ENCODE data around the gene OCA2.

OCA2 gene

DNA sequence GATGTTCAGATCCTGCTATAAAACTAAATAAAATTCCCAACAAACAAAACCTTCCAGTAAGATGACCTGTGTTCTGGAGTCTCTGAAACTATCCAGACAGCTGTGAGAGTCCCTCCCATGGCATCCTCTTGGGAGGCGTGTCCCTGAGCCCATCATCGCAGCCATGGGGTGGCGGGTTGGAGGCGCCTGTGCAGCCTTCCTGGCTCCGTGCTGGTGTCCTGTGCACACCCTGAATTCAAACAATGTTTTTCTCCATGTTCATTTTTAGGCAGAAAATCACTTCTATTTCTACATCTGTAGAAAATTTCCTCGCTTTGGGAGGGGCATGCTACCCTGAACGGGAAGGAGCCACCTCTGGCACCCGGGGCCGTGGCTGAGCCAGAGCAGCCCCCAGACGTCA lies 19.4 kb upstream of the OCA2 start:
- no peak for DNase-seq

DNA sequence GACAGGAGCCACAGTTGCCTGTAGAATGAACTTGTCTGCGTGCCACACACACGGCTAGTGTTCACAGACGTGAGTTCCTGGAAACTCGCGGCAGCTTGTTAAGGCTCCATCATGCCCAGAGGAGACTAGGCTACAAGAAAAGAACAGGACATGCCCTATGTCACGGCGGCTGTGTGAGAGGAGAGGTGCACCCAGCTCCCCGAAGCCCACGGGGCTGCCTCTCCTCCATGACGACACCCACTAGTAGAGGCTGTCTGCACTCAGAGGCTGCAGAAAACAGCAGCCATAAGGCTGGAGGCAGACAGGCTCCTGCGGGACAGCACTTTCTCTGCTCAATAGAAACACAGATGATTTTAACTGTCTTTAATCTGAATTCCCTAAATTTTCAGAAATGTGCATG lies 19.0 kb upstream of the OCA2 start:
- no peak for DNase-seq

DNA sequence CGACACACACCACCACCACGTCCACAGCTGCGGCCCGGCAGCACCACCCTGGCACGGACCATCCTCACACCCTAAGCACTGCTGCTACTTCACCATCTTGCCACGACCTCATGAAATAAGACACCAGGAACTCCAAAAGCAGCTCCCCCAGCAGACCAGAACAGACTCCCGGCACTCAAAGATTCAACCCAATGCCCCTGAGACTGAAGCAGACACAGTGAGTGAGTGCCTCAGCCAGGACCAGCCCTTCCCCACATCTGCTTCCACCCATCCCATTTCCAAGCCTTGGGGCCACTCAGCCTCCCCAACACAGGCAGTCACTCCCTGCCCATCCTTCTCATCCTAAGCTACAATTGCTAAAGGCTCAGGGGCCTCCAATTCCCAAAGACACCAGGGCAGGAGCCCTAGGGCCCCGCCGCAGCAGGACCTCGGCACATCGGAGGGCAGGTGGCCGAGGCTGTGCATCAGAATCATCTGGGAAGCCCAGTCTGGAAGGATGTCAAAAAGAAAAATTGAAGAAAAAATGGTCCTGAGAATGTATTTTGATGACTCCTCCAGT lies 18.4 kb upstream of the OCA2 start:
- DNase-seq: no peak

DNA sequence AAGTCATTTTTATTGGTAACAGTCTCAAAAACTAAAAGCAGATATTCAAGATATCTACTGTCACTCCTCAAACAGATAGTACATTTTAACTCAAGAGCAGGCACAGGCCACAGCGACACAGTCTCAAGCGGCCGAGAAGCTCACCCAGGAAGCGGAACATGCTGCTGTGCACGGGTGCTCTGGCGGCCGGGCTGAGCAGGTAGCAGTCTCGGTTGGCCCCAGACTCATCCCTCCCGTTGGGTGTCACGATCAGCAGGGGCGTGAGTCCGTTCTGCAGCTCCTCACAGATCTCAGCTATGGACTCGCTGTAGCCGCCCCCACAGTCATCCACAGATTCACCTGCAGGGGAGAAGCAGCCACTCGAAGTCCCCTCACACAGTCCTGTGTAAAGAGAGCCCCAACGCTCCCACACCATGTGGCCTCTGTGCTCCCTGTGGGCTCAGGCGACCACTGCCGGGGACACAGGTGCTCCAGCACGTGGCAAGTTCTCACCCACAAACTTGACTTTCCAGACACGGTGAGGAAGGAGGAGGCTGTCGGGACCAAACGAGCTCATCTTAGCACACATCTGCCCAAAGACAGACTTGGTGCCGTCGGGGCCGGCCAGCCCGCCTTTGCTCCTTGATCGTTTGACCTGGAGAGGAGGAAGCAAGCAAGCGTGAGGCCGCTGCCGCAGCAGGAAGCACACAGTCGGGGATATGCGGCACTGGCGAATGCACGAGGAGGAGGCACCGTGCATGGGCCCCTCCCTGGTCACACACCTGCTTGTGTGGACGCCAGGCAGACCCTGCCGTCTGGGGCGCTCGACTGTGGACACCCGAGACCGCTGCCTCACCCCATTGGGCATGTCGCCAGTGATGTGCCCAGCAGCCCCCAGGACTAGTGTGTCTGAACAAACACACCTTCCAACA lies 17.7 kb upstream of the OCA2 start:
- no peak for DNase-seq

DNA sequence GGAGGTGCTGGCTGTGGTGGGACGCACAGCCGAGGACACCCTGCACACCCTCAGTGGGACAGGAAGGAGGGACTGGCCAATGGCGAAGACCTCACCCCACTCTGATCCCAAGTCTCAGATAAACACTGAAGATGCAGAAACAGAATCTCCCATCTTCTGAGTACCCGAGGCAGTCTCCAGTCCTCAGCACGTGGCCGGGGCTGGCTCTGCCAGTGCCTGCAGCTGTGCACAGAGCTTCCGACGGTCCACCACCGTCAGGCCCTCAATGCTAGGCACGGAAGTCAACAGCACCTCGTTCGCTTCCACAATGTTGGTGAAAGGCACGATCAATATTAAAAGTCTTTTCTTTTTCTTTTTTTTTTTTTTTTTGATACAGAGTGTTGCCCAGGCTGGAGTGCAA lies 16.8 kb upstream of the OCA2 start:
- DNase-seq: no peak

DNA sequence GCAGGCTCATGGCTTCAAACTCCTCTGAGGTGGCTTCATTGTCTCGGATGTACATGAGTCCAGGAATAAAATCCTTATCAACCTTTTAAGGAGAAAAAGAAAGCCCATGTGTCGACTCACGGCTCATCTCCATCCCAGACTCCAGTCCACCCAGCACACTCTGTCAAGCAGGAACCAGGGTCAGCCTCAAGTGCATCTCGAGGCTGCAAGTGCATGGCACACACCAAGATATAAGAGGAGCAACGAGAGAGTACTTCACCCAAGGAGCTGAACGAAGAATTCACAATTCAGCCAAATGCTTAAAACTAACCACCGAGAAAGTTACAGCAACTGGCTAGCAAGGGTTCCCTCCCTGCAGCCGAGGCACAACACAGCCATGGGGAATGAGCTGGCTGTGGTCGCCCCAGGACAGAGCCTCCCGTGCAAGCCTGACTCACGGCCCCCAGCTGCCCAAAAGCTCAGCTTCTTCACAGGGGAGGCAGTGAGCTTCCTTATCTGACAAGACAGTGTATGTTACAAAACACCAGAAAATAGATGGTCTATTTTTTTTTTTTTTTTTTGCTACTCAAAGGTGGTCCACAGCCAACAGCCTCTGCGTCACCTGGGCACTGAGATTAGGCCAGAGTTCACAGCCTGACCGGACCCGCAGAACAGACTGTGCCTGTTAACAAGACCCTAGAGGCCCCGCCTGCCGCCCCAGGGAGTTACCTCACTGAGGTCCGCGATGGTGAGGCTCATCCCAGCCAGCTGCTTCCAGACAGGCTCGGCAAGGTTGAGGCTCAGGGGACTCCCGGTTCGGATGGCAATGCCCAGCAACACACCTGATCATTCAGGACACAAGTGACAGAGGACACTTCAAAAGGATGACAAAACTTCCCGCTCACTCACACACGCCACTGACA lies 15.9 kb upstream of the OCA2 start:
- DNase-seq: no peak

DNA sequence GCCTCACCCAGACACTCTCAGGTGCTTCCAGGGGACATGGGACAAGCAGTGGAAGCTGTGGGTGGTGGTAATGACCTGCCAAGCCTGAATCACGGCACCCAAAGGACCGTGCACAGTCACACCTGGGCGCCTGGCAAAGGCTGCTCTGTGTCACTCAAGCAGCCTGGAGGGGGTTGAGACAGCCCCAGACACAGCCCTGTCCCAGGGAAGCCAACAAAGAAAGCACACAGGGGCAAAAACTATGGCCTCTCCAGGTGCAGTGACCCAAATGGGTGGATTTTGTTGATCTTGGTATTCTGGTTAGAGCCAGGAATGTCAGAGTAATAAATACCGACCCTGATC lies 15.0 kb upstream of the OCA2 start:
- DNase-seq: no peak

DNA sequence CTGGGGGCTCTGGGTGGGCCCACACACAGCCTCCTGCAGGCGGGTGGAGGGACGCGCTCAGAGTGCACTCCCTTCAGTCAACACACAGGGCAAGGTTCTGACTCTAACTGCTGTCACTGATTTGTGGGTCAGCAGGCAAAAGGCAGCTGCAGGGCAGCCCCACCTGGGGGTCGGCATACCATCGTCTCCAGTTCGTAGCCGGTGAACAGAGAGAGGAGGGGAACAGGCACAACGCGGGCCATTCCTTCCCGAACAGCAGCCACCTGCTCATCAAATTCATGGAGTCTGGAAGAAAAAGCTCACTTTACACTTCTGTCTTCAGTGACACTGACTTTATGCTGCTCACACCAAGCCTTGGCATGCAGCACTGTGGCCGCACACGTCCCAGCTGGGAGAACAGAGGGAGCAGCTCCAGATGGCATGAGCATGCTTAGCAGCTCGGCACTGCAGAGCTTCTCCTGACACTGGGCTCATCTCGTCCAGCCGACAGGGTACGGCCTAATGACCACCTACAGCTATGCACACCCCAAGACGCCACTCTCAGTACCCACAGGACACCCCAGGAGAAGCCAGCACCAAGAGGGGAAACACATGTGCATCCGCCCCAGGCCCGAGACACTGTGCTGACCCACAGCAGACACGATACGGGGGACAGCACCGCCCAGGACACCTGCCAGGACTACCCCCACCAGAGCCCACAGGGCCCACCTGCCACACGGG lies 14.4 kb upstream of the OCA2 start:
- no peak for DNase-seq

DNA sequence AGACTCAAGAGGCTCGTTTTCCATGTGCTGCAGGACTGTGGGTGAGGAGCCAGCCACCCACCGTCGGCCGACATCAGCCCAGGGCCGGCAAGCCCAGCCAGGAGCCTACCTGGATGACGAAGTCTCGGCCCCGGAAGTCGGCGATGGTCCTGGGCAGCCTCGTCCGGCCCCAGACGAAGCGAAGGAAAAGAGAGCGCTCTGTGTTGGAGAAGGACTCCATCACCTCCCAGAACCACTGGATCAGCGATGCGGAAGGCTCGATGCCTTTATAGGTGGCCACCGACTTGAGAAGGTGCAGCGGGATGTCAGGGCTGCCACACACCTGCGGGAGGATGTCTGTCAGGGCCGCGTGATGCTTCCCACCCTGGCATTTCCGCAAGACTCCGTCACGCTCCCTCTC lies 13.8 kb upstream of the OCA2 start:
- no peak for DNase-seq

DNA sequence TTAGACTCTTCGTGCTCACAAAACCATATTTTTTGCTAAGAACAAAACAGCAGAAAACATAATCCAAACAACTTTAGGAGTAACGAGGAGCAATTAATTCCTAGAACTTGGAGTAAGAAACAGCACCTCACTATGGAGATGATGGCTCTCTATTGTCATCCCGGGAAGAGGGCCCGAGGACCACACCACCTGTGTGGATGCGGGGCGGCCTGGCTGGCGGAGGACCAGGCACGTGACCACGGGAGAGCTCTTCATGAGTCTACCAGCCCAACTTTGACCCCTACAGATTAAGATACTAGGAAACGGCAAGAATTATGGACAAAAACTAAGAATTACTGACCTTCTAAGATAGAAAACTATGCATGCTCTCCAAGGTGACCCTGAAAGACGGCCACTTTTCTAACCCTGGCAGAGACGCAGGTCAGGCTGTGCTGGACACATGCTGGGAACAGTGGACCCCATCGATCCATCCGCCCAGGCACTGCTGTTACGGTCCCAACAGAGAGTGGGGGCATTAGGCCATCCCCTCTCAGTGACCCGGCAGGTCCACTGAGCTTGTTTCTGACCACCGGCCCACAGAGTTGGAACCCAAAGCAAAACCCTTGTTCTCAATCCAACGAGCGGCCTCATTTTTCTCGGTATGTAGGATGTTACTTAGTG lies 13.1 kb upstream of the OCA2 start:
- no peak for DNase-seq

DNA sequence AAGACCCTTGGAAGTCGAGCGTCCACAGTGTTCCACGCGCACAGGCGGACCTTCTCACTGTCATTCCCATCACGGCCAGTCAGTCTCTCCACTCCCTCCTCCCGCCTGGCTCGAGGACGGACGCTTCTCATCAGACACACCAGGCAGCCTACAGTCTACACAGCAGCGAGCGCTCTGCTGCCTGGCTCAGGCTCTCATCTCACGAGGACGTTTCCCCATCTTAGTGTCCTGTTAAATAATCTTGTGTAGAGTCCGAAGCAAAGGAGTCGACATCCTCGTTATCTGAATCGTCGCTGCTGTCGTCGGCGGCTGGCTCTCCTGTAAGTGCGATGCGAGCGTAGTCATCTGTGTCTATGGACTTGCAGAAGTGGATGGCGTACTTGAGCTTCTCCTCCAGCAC lies 12.4 kb upstream of the OCA2 start:
- no peak for DNase-seq

DNA sequence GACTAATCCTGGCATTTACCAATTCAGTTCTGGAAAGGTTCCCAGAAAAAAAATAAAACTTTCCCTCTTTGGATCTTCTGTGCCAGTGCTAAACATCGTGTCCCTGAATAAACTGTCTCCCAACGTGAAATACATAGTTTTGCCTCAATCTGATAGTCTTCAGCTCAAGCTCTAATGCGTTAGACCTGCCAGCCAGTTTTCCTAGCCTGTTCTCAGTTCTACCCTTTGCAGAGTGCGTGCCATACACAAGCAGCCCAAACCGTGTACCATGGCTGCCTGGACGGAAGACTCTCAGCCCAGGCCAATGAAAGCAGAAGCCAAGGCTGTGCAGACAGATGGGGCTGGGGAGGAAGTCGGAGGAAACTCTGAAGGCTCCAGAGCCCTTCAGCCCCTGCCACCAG lies 11.4 kb upstream of the OCA2 start:
- peak; percentile 9 for DNase-seq

DNA sequence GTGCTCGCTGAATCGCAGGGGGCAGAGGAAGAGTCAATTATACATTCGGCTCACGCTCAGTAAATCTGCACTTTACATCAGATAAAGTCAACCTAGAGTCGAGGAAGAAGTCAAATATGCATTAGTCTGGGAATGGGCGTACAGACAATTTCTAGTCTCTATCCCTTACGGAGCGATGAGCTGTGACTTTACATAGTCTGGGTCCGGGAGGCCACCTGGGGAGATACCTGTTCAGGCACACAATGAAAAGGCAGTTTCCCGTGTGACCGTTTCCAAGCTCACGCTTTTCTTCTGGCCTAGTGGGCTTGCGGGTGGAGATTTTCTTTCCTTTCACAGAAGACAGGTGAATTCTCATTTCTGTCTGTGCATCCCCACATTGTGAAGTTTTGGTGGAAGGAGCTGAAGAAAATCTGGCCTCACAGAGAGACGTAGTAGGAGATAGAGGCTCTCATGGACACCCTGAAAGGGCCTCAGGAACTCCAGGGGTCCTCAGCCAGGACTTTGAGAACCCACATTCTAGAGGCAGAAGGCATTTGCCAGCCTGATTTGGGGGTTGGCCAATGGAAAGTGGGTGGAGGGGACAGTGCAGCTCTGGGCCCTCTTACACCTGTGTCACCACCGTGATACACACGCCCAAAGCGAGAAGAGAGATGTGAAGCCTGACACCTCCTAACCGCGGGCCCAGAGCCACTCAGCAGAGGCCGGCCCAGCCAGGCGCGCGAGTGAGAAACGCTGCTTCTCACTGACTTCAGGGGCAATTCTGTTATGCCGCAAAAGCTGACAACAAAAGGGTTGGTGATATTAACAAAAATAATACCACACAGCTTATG lies 10.7 kb upstream of the OCA2 start:
- no peak for DNase-seq

DNA sequence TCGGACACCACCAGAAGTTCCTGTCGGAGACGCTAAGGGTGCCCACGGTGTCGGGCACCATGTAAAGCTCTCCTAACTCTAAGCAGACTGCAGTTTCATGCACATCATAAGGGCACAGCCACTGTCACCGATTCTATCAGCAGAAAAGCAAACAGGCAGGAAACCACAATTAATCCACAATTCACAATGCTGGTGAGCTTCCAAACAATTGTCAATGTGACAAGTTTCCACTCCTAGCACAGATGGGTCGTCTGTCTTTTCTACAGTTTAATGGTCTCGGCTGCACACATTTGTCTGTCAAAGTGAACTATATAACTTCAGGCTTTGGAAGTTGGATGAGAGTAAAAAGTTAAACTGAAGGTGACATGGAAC lies 8.8 kb upstream of the OCA2 start:
- no peak for DNase-seq

DNA sequence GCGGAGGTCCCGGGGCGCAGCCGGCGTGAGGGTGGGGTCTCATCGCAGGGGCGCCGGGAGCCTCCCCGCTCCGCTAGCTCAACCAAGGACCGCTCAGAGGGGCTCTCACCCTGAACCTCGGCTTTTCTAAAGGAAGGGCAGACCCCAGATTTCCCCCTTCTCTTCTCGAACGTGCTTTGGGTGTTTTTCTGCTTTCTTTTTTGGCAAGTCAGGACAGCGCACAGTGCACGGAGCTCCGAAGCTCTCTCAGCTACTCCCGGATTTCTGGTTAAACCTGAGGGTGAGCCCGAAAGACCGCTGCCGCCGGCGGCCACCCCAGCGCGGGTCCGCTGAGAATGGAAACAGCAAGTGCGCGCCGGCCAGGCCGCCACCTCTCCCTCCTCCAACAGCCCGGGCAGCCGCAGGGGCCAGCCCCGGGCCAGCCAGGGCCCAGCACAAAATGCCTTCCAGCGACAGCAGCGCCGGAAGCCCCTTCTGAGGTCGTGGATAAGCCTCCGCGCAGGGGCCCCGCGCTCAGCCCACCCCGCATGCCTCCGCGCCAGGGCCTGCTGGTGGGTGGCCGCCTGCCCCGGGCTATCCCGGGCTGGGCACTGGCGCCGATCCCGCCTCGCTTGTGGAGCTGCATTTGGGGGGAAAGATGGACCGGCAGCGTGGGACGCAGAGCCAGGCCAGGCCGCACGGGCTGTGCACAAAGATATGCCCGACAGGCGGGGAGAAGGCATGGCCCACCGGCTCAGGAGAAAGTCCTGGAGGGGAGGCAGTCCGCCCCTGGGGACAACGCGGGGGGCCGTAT lies 8.2 kb upstream of the OCA2 start:
- DNase-seq: no peak

DNA sequence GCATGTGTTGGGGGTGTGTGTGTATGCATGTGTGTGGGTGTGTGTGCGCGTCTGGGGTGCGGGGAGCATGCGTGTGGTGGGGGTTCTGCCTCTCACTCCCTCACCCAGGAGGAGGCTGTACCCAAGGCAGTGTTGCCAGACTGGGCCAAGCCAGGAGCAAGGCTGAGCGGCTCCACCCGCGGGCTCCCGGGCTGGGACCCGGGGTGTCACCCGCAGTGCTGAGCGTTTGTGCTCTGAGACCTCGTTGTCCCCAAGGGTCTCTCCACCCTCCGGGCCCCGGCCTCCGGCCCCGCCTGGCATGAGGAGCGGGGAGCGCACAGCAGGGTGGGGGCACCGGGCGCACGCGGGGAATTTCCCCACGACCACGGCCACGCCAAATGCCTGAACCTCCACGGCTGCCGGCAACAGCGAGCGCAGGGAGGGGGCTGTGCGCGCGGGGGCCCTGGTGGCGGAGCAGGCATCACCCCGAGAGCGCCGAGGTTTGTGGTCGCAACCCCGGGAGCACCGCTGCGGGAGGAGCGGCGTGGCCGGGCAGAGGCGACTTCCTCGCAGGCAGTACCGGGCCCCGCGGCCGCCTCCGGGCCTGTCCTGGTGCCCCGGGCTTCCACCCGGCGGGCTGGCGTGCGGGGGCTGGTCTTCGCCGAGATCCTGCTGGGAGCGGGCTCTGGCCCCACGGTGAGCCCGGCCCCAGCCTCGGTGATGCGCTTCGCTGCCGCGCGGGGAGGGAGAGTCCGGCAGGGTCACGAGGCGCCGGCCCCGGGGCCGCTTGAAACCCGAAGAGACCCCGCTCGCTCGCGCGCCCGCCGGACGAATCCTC lies 7.4 kb upstream of the OCA2 start:
- no peak for DNase-seq

DNA sequence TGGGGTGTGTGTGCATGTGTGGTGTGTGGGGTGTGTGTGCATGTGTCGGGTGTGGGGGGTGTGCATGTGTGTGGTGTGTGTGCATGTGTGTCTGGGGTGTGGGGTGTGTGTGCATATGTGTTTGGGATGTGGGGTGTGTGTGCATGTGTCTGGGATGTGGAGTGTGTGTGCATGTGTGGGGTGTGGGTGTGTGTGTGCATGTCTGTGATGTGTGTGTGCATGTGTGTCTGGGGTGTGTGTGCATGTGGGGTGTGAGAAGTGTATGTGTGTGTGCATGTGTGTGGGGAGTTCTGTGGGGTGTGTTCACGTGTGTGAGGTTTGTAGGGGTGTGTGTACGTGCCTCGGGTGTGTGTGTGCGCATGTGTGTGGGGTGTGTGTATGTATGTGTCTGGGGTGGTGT lies 6.7 kb upstream of the OCA2 start:
- DNase-seq: no peak

DNA sequence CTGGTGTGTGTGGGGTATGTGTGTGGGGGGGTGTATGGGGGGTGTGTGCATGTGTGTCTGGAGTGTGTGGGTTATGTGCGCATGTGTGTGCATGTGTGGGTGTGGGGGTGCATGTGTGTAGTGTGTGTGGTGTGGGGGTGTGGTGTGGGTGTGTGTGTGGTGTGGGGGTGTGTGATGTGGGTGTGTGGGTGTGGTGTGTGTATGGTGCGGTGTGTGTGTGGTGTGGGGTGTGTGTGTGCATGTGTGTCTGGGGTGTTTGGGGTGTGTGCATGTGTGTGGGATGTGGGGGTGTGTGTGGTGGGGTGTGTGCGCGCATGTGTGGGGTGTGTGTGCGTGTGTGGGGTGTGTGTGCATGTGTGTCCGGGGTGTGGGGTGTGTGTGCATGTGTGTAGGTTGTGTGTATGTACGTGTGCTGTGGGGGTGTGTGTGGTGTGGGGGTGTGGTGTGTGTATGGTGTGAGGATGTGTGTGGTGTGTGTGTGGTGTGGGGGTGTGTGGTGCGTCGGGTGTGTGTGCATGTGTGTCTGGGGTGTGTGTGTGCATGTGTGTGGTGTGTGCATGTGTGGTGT lies 6.2 kb upstream of the OCA2 start:
- no peak for DNase-seq

DNA sequence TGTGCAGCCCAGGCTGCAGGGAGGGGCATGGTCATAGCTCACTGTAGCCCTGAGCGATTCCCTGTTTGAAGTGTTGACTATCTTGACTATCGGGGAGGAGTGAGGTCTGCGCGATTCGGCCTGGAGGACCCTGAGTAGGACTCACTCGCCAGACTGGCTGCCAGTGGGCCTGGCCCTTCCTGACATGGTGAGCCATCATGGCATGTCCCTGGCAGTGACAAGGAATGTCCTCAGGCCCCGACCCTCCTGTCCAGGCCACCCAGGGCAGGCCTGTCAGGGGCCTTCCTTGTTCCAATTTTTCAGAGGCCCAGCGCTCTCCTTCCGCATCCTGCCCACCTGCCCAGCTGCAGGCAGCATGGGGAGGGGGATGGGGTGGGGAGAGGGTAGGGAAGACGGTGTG lies 5.2 kb upstream of the OCA2 start:
- no peak for DNase-seq

DNA sequence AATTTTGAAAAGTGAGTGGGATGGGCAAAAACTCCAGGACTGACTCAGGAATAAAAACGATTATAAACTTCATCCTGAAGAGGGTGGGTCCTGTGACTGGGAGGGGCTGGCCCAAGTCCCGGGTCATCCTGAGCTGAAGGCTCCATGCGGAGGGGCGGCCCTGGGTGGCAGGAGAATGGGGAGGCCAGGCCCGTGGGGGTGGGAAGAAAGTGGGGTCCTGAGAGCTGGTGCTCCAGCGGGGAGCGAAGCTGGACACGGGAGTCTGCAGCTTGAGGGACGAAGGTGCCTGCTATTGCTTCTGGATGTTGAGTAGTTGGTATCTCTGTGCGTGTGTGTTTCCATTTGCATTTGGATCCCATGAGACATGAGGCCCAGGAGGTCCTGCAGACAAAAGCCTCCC lies 4.7 kb upstream of the OCA2 start:
- no peak for DNase-seq

All from midbrain (tissue), 1 donor.